ENCODE measurements around the gene TNS3.

The TNS3 gene

GRCh38 chr7:47433564-47433895, 148.4 kb downstream of the TNS3 start:
- peaks cover 6% of the 10 kb centered on the region for H3K4me1 Mint-ChIP-seq
- no peaks in the 10 kb centered on the region for H3K9me3 Mint-ChIP-seq
- TF ChIP-seq CTCF (IDR thresholded peaks at IDR 0.05) = no peak
- peaks cover 44% of the 10 kb centered on the region for H3K36me3 Mint-ChIP-seq (ENCODE audit: low read depth)
- H3K27ac Mint-ChIP-seq = no peak overlapping the region
- H3K27me3 Mint-ChIP-seq (ENCODE audit: low read depth, poor library complexity) = peaks cover 3% of the 10 kb centered on the region
- no peak for DNase-seq
- H3K4me3 Mint-ChIP-seq = no peak overlapping the region

GRCh38 chr7:47432671-47433563, 149.0 kb downstream of the TNS3 start:
- H3K9me3 Mint-ChIP-seq = no peaks in the 10 kb centered on the region
- H3K36me3 Mint-ChIP-seq (ENCODE audit: low read depth) = peaks cover 46% of the 10 kb centered on the region
- peaks cover 3% of the 10 kb centered on the region for H3K27me3 Mint-ChIP-seq (ENCODE audit: low read depth, poor library complexity)
- no peak for TF ChIP-seq CTCF (IDR thresholded peaks at IDR 0.05)
- no peak overlapping the region for H3K27ac Mint-ChIP-seq
- H3K4me1 Mint-ChIP-seq = peaks cover 6% of the 10 kb centered on the region
- no peak overlapping the region for H3K4me3 Mint-ChIP-seq
- no peak for DNase-seq

GRCh38 chr7:47430422-47430821, 151.5 kb downstream of the TNS3 start:
- no peak overlapping the region for H3K27ac Mint-ChIP-seq
- DNase-seq = no peak
- H3K4me1 Mint-ChIP-seq = peaks cover under 1% of the 10 kb centered on the region
- no peaks in the 10 kb centered on the region for H3K9me3 Mint-ChIP-seq
- peaks cover 3% of the 10 kb centered on the region for H3K27me3 Mint-ChIP-seq (ENCODE audit: low read depth, poor library complexity)
- H3K36me3 Mint-ChIP-seq (ENCODE audit: low read depth) = peaks cover 56% of the 10 kb centered on the region
- no peak for TF ChIP-seq CTCF (IDR thresholded peaks at IDR 0.05)
- H3K4me3 Mint-ChIP-seq = no peak overlapping the region

- no peak for TF ChIP-seq CTCF (IDR thresholded peaks at IDR 0.05)
- Mint-ChIP-seq H3K27me3 (ENCODE audit: low read depth, poor library complexity) (peaks cover 3% of the 10 kb centered on the region), H3K9me3 (no peaks in the 10 kb centered on the region), H3K4me1 (no peaks in the 10 kb centered on the region), H3K36me3 (ENCODE audit: low read depth) (peaks cover 64% of the 10 kb centered on the region), H3K27ac (no peak overlapping the region), H3K4me3 (no peak overlapping the region)
- no peak for DNase-seq
Measured at GRCh38 chr7:47428768-47429472, 153.0 kb downstream of the TNS3 start.

GRCh38 chr7:47428052-47428767, 153.7 kb downstream of the TNS3 start:
- no peak for DNase-seq
- no peak for TF ChIP-seq CTCF (IDR thresholded peaks at IDR 0.05)
- no peak overlapping the region for H3K27ac Mint-ChIP-seq
- peaks cover 71% of the 10 kb centered on the region for H3K36me3 Mint-ChIP-seq (ENCODE audit: low read depth)
- H3K27me3 Mint-ChIP-seq (ENCODE audit: low read depth, poor library complexity) = peaks cover 3% of the 10 kb centered on the region
- no peaks in the 10 kb centered on the region for H3K9me3 Mint-ChIP-seq
- no peaks in the 10 kb centered on the region for H3K4me1 Mint-ChIP-seq
- no peak overlapping the region for H3K4me3 Mint-ChIP-seq

Measured in nephron progenitor cell (in vitro differentiated cells).